A549 (cell line): ENCODE data around the gene TNRC6B. TPM values are rescaled to one million over a fixed set of nuclear protein-coding genes. Genes with fewer than 3 reads are reported as not detected.
"Not testable (repeated sequence)": the region's sequence is repeated elsewhere in the genome, so short reads cannot be mapped to it uniquely, and the experiment has no call there.

ENCODE experiments used
- ATAC-seq, 2 experiments: fragments of 200-7000 bp in 1 of 2; fragments of >200 bp in 1 of 2; cut with Nextera tagmentation in 1 of 2; cut with Tn5 transposase in 1 of 2; 3 replicates each; pipeline versions ENCODE4 v1.8.0 to v1.9.1; 2018 to 2020; ENCODE audit warnings: mild to moderate bottlenecking in 1 of 2, moderate library complexity in 1 of 2
- CTCF ChIA-PET: fragments of 300-600 bp; sonication (Branson Sonifier 250); formaldehyde crosslinking; extraction: SDS; loops from one replicate; lab custom pipeline; 2021; ENCODE audit warnings: antibody characterized with exemption, inconsistent platforms; lab: Yijun Ruan, JAX
- POLR2A ChIA-PET: fragments of 350-600 bp; formaldehyde crosslinking; extraction: SDS; loops from one replicate; lab custom pipeline; 2021; ENCODE audit warnings: antibody characterized with exemption, inconsistent platforms; lab: Yijun Ruan, JAX
- DNase-seq, 2 experiments: peaks; one replicate each; pipeline versions ENCODE4 v3.0.0 to v3.0.0-alpha.2; 2011 to 2016; ENCODE audit warnings: low read depth in 1 of 2, low spot score in 1 of 2
- FAIRE-seq: peaks from 2 replicates; lab custom pipeline; 2011; peaks lifted over from hg19 to GRCh38; lab: Jason Lieb, UNC
- H3K27ac ChIP-seq, 2 experiments: fragments of >200 bp; sonication (Bioruptor Twin); formaldehyde crosslinking; 3 replicates each; pipeline ENCODE4 v1.5.1; 2016 to 2017
- H3K4me1 ChIP-seq: fragments of >200 bp; sonication (Bioruptor Twin); formaldehyde crosslinking; 3 replicates; pipeline ENCODE4 v1.6.1; 2016
- H3K4me2 ChIP-seq: fragments of >200 bp; sonication (Bioruptor Twin); formaldehyde crosslinking; 3 replicates; pipeline ENCODE4 v1.6.1; 2016
- H3K4me3 ChIP-seq: fragments of >200 bp; sonication (Bioruptor Twin); formaldehyde crosslinking; 3 replicates; pipeline ENCODE4 v1.5.1; 2016
- H3K9me3 ChIP-seq: fragments of >200 bp; sonication (Bioruptor Twin); formaldehyde crosslinking; 3 replicates; pipeline ENCODE4 v1.6.1; 2016
- CBX8 ChIP-seq: fragments of 200-600 bp; sonication (generic); IDR thresholded peaks from 2 replicates; pipeline ENCODE4 v1.6.1; 2016
- CHD2 ChIP-seq: fragments of 150-350 bp; IDR thresholded peaks from 2 replicates; pipeline ENCODE4 v1.6.1; 2014; ENCODE audit warnings: low read length; ENCODE audit not compliant: partially characterized antibody
- CHD4 ChIP-seq: fragments of 200-600 bp; sonication (generic); IDR thresholded peaks from 2 replicates; pipeline ENCODE4 v1.6.1; 2016; ENCODE audit warnings: antibody characterized with exemption, mild to moderate bottlenecking, borderline replicate concordance
- EP300 ChIP-seq, 2 experiments: fragments of >200 bp; sonication (Bioruptor Twin); formaldehyde crosslinking; IDR thresholded peaks; 2 replicates in 1 of 2; 3 replicates in 1 of 2; pipeline ENCODE4 v1.6.1; 2016 to 2017
- ESRRA ChIP-seq: fragments of 150-350 bp; IDR thresholded peaks from 2 replicates; pipeline ENCODE4 v1.6.1; 2014; ENCODE audit warnings: mild to moderate bottlenecking, low read length, borderline replicate concordance
- FOSB ChIP-seq: fragments of 250-450 bp; sonication (Bioruptor Pico); IDR thresholded peaks from 2 replicates; pipeline ENCODE4 v1.5.0; 2020; ENCODE audit warnings: mild to moderate bottlenecking, moderate library complexity
- FOXS1 ChIP-seq: fragments of 250-450 bp; sonication (Bioruptor Pico); IDR thresholded peaks from 2 replicates; pipeline ENCODE4 v1.5.0; 2020; ENCODE audit warnings: mild to moderate bottlenecking, moderate library complexity
- JUN ChIP-seq, 2 experiments: fragments of >200 bp; sonication (Bioruptor Twin); formaldehyde crosslinking; IDR thresholded peaks; 2 replicates in 1 of 2; 3 replicates in 1 of 2; pipeline ENCODE4 v1.6.1; 2016 to 2017
- MAFK ChIP-seq: fragments of 450-650 bp; IDR thresholded peaks from 2 replicates; pipeline ENCODE4 v1.6.1; 2014; ENCODE audit not compliant: partially characterized antibody
- MAZ ChIP-seq: fragments of 150-350 bp; IDR thresholded peaks from 2 replicates; pipeline ENCODE4 v1.6.1; 2014; ENCODE audit warnings: antibody characterized with exemption, low read depth, low read length, borderline replicate concordance
- NFE2L2 ChIP-seq: fragments of 150-350 bp; conservative IDR thresholded peaks from 2 replicates; pipeline ENCODE4 v1.6.1; 2014; ENCODE audit warnings: low read length
- NPAS2 ChIP-seq: fragments of 250-450 bp; sonication (Bioruptor Pico); IDR thresholded peaks from 2 replicates; pipeline ENCODE4 v1.8.0; 2022; ENCODE audit warnings: mild to moderate bottlenecking, moderate library complexity, borderline replicate concordance
- NR3C1 ChIP-seq: fragments of >200 bp; sonication (Bioruptor Twin); formaldehyde crosslinking; IDR thresholded peaks from 3 replicates; pipeline ENCODE4 v1.6.1; 2017
- POLR2A ChIP-seq: IDR thresholded peaks from 2 replicates; pipeline ENCODE4 v1.6.1; 2012; ENCODE audit warnings: mild to moderate bottlenecking, low read length
- RAD21 ChIP-seq, 2 experiments: fragments of >200 bp in 1 of 2; sonication (Bioruptor Twin) in 1 of 2; formaldehyde crosslinking in 1 of 2; IDR thresholded peaks in 1 of 2; conservative IDR thresholded peaks in 1 of 2; 2 replicates in 1 of 2; 3 replicates in 1 of 2; pipeline ENCODE4 v1.6.1; 2012 to 2018; ENCODE audit warnings: inconsistent platforms in 1 of 2
- RARB ChIP-seq: fragments of 250-450 bp; sonication (Bioruptor Pico); IDR thresholded peaks from 2 replicates; pipeline ENCODE4 v1.8.0; 2021; ENCODE audit warnings: mild to moderate bottlenecking, moderate library complexity
- SMC3 ChIP-seq: fragments of >200 bp; sonication (Bioruptor Twin); formaldehyde crosslinking; IDR thresholded peaks from 3 replicates; pipeline ENCODE4 v1.6.1; 2018; ENCODE audit warnings: inconsistent platforms
- SREBF2 ChIP-seq: fragments of 450-650 bp; IDR thresholded peaks from 2 replicates; pipeline ENCODE4 v1.6.1; 2014; ENCODE audit warnings: mild to moderate bottlenecking, moderate library complexity
- TFCP2L1 ChIP-seq: fragments of 250-450 bp; sonication (Bioruptor Pico); IDR thresholded peaks from 2 replicates; pipeline ENCODE4 v1.5.0; 2021; ENCODE audit warnings: mild to moderate bottlenecking
- ZNF302 ChIP-seq: fragments of 250-450 bp; sonication (Bioruptor Pico); IDR thresholded peaks from 2 replicates; pipeline ENCODE4 v1.9.0; 2021; ENCODE audit warnings: inconsistent platforms, mild to moderate bottlenecking, moderate library complexity
- WGBS: methylation state at CpG from one replicate; pipeline ENCODE4 v1.1.6; 2017; ENCODE audit errors: missing lambda C conversion rate; 5-methylcytosine and 5-hydroxymethylcytosine counted together
- polyA plus RNA-seq, 4 experiments: library from polyadenylated mRNA; depleted of rRNA in 3 of 4; stranded (reverse); fragments of >200 nt; fragmentation: RNase III in 1 of 4; extraction: RNeasy Plus Mini Kit Qiagen cat#74134 plus additional on column Dnase treatment in 1 of 4; gene quantifications; 2 replicates in 3 of 4; 3 replicates in 1 of 4; pipeline ENCODE4 v1.2.3, GENCODE V29; 2011 to 2017
- TF ChIP-seq, protein P1 (sequence below): fragments of 250-450 bp; sonication (Bioruptor Pico); IDR thresholded peaks from 2 replicates; pipeline ENCODE4 v1.5.0; 2021; ENCODE audit warnings: mild to moderate bottlenecking, moderate library complexity, borderline replicate concordance
- TF ChIP-seq, protein P2 (sequence below): fragments of >200 bp; sonication (Bioruptor Twin); formaldehyde crosslinking; IDR thresholded peaks from 3 replicates; pipeline ENCODE4 v1.5.1; 2016
- TF ChIP-seq, protein P3 (sequence below): fragments of 250-450 bp; sonication (Bioruptor Pico); IDR thresholded peaks from 2 replicates; pipeline ENCODE4 v1.5.0; 2020; ENCODE audit warnings: low read depth, mild to moderate bottlenecking, moderate library complexity
- TF ChIP-seq, protein P4 (sequence below): IDR thresholded peaks from 2 replicates; pipeline ENCODE4 v1.6.1; 2012; ENCODE audit warnings: low read depth, borderline replicate concordance

The TNRC6B gene
- polyA plus RNA-seq, 2 of the 4 experiments (the other 2 are of a cell fraction): 4.9 to 5.0 TPM

DNA sequence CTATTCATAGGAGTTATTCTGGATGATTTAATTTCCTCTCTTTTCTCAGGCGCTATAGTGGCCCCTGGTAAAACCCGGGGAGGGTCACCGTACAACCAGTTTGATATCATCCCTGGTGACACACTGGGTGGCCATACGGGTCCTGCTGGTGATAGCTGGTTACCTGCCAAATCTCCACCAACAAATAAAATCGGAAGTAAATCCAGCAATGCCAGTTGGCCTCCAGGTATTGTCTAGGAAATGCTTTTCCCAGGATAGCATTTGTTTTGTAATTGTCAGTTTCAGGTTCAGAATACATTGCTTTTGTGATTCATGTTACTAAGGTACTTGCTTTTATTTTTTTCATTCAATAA, 133.0 kb downstream of the TNRC6B start:
- ChIA-PET POLR2A (no interaction called here), CTCF (interaction anchor here (0.9 kb wide), 1 partner anchor 21 kb away, joined by 3 read pairs; no protein-coding TSS in a partner anchor)
- ATAC-seq (no peak), FAIRE-seq (no peak), DNase-seq (no peak)
- no peak for TF ChIP-seq SREBF2
- TF ChIP-seq SMC3: no peak
- TF ChIP-seq RAD21 (conservative IDR thresholded peaks at IDR 0.05 in 1 of 2, IDR thresholded peaks at IDR 0.05 in 1 of 2): no peak
- no peak for TF ChIP-seq ESRRA
- no peak for TF ChIP-seq MAZ
- TF ChIP-seq EP300 (IDR thresholded peaks at IDR 0.05): no peak
- TF ChIP-seq ZNF302 (CRISPR knock-in tag): no peak
- TF ChIP-seq, protein P1, sequence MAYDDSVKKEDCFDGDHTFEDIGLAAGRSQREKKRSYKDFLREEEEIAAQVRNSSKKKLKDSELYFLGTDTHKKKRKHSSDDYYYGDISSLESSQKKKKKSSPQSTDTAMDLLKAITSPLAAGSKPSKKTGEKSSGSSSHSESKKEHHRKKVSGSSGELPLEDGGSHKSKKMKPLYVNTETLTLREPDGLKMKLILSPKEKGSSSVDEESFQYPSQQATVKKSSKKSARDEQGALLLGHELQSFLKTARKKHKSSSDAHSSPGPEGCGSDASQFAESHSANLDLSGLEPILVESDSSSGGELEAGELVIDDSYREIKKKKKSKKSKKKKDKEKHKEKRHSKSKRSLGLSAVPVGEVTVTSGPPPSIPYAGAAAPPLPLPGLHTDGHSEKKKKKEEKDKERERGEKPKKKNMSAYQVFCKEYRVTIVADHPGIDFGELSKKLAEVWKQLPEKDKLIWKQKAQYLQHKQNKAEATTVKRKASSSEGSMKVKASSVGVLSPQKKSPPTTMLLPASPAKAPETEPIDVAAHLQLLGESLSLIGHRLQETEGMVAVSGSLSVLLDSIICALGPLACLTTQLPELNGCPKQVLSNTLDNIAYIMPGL: no peak
- no peak for TF ChIP-seq NPAS2 (CRISPR knock-in tag)
- WGBS: 94% methylated on average over 5 of the region's 5 CpGs
- Histone ChIP-seq H3K4me2 (no peak overlapping the region), H3K9me3 (no peaks in the 10 kb centered on the region), H3K4me1 (no peaks in the 10 kb centered on the region), H3K27ac (no peak overlapping the region), H3K4me3 (no peak overlapping the region)

DNA sequence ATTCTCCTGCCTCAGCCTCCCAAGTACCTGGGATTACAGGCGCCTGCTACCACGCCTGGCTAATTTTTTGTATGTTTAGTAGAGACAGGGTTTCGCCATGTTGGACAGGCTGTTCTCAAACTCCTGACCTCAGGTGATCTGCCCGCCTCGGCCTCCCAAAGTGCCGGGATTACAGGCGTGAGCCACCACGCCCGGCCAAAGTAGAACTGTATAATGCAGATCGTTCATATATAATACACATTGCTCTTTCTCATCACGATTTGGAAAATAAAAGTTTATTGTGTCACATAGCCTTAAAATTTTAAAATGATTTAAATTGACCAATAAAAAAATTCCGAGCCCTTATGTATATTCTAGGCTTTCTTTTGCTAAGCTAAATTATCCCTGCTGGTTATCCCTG, 133.9 kb downstream of the TNRC6B start:
- H3K4me2 ChIP-seq, H3K9me3 ChIP-seq, ATAC-seq, CTCF ChIA-PET, POLR2A ChIA-PET, H3K4me1 ChIP-seq, FAIRE-seq, H3K4me3 ChIP-seq, DNase-seq, H3K27ac ChIP-seq: not testable (repeated sequence)
- 95% methylated on average over 12 of the region's 12 CpGs for WGBS

DNA sequence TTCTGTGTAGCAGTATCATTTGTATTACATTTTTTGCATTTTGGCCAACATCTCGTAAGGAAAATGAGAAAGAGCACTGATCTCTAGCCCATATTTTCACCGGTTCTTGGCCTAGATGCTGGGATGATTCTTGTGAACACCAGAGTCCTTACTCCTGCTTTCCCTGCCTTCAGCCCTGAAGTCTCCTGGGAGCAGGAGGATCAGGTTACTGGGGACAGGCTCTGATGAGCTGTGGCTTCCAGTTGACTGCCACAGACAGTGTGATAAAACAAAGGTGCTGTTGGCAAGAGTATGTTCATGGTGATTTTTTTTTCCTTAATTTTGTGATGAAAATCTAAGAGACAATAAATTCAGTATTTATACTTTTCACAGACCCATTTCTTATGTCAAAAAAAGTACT, 134.3 kb downstream of the TNRC6B start:
- H3K4me3 ChIP-seq: no peak overlapping the region
- TF ChIP-seq ESRRA: no peak
- TF ChIP-seq POLR2A: no peak
- TF ChIP-seq JUN (IDR thresholded peaks at IDR 0.05): no peak
- no peak for TF ChIP-seq CHD4
- TF ChIP-seq ZNF302 (CRISPR knock-in tag): no peak
- TF ChIP-seq, protein P2, sequence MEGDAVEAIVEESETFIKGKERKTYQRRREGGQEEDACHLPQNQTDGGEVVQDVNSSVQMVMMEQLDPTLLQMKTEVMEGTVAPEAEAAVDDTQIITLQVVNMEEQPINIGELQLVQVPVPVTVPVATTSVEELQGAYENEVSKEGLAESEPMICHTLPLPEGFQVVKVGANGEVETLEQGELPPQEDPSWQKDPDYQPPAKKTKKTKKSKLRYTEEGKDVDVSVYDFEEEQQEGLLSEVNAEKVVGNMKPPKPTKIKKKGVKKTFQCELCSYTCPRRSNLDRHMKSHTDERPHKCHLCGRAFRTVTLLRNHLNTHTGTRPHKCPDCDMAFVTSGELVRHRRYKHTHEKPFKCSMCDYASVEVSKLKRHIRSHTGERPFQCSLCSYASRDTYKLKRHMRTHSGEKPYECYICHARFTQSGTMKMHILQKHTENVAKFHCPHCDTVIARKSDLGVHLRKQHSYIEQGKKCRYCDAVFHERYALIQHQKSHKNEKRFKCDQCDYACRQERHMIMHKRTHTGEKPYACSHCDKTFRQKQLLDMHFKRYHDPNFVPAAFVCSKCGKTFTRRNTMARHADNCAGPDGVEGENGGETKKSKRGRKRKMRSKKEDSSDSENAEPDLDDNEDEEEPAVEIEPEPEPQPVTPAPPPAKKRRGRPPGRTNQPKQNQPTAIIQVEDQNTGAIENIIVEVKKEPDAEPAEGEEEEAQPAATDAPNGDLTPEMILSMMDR: no peak
- TF ChIP-seq RARB (CRISPR knock-in tag): no peak
- no peak for TF ChIP-seq TFCP2L1 (CRISPR knock-in tag)
- no peak for TF ChIP-seq FOXS1 (CRISPR knock-in tag)
- TF ChIP-seq MAFK: no peak
- no peak for TF ChIP-seq CHD2
- no peak for TF ChIP-seq MAZ
- TF ChIP-seq FOSB: no peak
- TF ChIP-seq, protein P3, sequence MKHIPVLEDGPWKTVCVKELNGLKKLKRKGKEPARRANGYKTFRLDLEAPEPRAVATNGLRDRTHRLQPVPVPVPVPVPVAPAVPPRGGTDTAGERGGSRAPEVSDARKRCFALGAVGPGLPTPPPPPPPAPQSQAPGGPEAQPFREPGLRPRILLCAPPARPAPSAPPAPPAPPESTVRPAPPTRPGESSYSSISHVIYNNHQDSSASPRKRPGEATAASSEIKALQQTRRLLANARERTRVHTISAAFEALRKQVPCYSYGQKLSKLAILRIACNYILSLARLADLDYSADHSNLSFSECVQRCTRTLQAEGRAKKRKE (CRISPR knock-in tag): no peak
- TF ChIP-seq NFE2L2: no peak
- TF ChIP-seq CBX8: no peak
- no peak for TF ChIP-seq NR3C1
- TF ChIP-seq NPAS2 (CRISPR knock-in tag): no peak
- TF ChIP-seq, protein P4, sequence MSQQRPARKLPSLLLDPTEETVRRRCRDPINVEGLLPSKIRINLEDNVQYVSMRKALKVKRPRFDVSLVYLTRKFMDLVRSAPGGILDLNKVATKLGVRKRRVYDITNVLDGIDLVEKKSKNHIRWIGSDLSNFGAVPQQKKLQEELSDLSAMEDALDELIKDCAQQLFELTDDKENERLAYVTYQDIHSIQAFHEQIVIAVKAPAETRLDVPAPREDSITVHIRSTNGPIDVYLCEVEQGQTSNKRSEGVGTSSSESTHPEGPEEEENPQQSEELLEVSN: no peak
- no peaks in the 10 kb centered on the region for H3K4me1 ChIP-seq
- no peaks in the 10 kb centered on the region for H3K9me3 ChIP-seq
- WGBS: 88% methylated on average over 2 of the region's 2 CpGs
- ATAC-seq (no peak), FAIRE-seq (no peak), DNase-seq (no peak)
- no peak overlapping the region for H3K27ac ChIP-seq
- H3K4me2 ChIP-seq: no peak overlapping the region
- POLR2A ChIA-PET: no interaction called here
- CTCF ChIA-PET: no interaction called here
